HG02870 (cell line): ENCODE results near the gene DGKI.

ENCODE experiments used
- ATAC-seq: cut with Tn5 transposase; IDR thresholded peaks from one replicate; pipeline ENCODE4 v1.9.1; 2021; ENCODE audit warnings: mild to moderate bottlenecking, moderate library complexity; ENCODE audit not compliant: unreplicated experiment

DGKI gene

DNA sequence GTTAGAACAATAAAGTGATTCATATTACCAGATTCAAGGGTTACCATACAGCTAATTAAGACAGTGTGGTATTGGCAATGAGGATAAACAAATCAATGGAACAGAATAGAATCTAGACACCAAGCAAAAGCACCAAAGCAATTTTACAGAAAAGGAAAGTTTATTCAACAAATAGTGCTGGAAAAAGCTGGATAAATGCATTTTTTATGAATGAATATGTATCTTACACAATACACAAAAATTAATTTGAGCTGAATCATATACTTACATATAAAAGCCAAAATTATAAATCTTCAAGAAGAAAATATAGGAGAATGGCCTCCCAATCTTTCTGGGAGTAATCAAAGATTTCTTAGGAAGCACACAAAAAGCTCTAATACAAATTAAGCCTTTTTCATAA lies 282.8 kb downstream of the DGKI start:
- ATAC-seq: no peak

DNA sequence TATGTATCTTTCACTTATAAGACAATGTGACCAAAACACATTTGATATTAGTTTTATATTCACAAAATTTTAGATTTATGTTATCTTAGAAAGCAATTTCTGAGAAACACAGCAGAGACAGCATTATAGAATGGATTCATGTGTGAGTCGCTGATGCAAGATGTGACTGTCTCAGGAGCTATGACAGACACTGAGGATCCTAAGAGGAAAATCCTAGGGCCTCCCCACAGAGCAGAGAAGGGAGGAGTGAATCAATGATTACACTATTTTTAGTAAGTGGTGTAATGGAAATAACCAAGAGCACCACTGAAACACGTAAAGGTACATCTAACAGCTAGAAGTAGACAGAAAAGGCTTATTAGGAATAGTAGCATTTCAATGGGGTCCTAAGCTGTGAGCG lies 299.3 kb downstream of the DGKI start:
- no peak for ATAC-seq

DNA sequence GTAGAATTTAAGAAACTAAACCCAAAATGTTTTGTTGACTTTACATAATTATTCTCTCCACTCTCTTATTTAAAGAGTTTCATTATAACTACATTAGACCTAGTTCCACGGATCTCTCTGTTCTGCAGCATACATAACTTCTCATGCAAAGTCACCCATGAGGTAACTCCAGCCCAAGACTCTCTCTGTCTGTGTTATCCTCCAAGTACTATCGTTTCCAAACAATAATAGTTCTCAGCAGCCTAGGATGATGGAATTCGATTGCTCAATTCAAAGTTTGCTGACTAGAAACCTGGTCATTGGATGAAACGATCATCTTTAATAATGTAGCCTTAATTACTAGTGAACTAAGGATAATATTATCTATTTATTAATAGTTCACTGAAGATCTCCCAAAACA lies 300.1 kb downstream of the DGKI start:
- ATAC-seq: no peak

GRCh38 chr7:137546009-137546408 lies 300.8 kb downstream of the DGKI start:
- ATAC-seq: no peak

DNA sequence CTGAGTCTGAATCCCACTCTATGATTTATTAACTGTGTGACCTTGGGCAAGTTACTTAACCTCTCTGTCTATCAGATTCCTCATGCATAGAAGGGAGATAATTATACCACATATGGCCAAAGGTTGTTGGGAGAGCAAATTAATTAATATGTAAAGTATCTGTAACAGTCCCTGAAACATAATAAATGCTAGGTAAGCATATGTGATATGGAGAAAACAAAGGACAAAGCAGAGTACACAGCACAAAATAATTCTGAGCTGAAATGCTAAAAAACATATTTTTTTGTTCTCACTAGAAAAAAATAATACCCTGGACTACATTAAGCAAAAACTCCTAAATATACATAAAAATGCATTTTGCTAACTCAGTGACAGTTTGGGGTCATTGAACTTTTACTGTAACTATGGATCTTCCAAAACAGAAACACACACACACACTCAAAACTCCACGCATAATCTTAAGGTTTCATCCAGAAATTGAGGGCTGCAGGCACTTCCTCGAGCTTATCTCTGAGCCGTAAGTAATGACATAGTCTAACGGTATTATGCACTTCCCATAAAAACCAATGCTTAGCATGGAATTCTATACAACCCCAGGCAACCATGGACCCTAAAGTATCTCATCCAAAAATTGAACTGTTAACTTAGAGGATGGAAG lies 301.6 kb downstream of the DGKI start:
- no peak for ATAC-seq

DNA sequence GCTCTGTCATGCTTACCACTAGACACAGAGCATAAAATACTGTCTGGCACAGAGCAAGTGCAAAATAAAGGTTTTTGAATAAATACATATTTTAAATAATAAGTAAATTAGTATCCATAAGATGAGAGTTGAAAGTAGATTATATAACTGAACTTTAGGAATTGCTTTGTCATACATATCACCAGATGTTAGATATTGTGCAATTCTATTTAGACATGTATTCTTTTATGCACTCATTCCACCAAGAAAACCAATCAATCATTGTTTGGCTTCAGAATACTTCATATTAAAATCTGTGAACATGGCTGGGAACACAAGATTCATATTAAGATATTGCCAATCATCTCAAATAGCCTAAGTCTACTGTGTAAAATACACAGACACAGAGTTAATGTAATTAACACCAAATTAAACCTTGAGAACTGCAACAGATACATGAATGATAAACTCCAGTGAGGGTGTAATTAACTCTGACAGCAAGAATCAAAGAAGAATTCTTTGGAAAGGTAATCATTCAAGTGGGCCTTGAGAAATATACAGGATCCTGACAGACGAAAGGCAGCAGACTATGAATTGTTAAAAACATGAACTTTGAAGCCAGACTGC lies 302.2 kb downstream of the DGKI start:
- ATAC-seq: no peak

DNA sequence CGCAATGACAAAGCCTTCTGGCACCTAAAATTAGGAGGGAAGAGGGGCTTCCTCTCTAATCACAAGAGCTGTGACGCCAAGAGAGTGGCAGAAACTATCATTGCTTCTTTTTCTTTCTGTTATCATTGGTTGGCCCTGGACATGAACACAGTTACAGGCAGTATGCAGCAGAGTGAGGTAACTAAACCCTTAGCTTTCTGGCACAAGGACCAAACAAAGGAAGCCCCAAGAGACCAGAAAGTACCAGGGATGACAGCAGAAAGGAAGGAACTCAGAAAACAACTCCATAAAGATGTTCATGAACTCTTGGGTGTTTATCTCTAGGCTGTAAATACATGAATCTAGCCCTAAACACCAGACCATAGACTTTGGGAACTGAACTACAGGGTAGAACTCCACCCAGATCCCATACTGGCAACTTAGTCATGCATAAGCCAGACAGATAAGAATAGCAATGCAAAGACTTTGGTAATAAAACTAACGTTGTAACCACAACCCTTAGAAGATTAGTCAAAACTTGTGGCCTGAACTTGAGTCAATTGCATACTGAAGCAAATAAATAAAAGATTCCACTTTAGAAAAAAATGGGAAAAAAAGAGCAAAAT lies 307.6 kb downstream of the DGKI start:
- peak; percentile 51 for ATAC-seq

GRCh38 chr7:137538361-137538762 lies 308.4 kb downstream of the DGKI start:
- ATAC-seq: no peak

GRCh38 chr7:137535579-137535978 lies 311.2 kb downstream of the DGKI start:
- no peak for ATAC-seq

DNA sequence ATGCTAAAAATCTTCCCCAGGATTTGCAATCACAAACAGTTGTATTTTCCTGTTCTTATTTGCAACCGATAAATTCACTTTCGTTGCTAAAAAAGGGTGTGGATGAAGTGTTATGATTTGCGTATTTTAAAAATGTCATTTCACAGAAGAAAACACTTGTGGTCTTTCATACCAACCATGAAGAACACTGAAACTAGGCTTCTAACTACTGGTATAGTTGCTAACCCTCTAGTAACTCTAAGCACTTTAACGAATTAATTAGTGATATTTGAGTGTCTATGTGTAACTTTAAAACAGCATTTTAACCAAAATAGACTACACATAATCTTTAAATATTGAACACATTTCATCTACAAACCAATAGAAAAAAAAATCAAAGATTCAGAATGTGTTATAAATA lies 315.1 kb downstream of the DGKI start:
- ATAC-seq: no peak

GRCh38 chr7:137527634-137528033 lies 319.1 kb downstream of the DGKI start:
- ATAC-seq: no peak

DNA sequence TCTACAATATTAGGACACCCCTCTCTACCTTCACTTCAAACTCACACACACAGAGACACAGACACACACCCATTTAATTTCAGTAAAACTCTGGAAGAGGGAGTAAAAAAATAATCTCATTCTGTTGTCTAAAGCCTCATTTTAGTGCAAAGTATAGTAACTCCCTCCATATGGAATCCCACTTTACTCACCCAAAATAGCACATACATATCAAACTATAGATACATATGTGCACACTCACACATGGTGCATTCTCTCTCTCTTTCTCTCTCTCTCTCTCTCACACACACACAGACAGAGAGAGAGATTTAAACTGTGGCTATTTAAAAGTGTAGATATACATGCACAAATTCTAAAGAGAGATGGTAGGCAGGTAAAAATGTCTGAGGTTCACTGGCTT lies 323.6 kb downstream of the DGKI start:
- ATAC-seq: no peak

GRCh38 chr7:137521451-137521850 lies 325.3 kb downstream of the DGKI start:
- ATAC-seq: no peak

- no peak for ATAC-seq
These were observed 326.8 kb downstream of the DGKI start for GRCh38 chr7:137519947-137520346.

DNA sequence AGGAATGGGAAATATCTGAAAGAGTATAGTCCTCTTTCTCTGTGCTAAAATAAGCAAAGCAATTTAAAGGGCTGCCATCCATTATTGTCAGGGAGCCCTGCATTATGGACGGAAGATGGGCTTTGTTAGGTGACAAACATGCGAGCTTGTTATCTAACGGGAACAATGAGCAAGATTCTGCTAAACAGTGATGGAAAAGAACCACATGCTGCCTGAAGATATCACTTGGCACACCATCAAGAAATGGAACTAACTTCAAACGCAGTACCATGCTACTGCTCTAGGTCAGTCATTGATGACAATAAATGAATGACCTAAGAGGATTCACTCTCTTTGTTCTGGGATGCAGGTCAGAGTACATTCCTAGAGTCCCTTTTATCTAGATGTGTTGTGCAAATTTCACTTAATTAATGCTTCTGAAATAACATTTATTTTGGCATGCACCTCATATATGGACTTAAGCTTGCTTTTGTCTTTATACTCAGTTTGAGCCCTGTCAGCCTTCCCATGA lies 327.5 kb downstream of the DGKI start:
- no peak for ATAC-seq

GRCh38 chr7:137513091-137513490 lies 333.7 kb downstream of the DGKI start:
- ATAC-seq: no peak

- no peak for ATAC-seq
These were observed 339.7 kb downstream of the DGKI start for GRCh38 chr7:137507096-137507495.

GRCh38 chr7:137506031-137506430 lies 340.7 kb downstream of the DGKI start:
- ATAC-seq: no peak

GRCh38 chr7:137501562-137501961 lies 345.2 kb downstream of the DGKI start:
- no peak for ATAC-seq

DNA sequence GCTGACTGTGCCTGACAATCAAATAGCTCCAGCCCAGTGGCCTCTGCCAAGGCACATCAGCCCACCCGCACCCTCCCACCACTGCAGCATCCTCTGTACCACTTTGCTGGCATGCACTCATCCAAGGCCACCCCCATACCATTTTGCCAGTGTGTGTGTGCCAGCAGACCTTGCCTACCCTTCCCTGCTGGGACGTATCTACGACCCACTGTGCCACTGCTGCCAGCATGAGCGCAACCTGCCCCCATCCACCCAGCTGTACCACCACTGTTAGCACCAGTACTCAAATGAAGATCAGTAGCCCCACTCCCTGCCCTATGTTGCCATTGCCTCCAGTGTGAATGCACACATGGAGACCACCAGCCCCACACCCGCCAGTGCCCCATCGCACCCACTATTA lies 353.9 kb downstream of the DGKI start:
- no peak for ATAC-seq

GRCh38 chr7:137489880-137490279 lies 356.9 kb downstream of the DGKI start:
- no peak for ATAC-seq

DNA sequence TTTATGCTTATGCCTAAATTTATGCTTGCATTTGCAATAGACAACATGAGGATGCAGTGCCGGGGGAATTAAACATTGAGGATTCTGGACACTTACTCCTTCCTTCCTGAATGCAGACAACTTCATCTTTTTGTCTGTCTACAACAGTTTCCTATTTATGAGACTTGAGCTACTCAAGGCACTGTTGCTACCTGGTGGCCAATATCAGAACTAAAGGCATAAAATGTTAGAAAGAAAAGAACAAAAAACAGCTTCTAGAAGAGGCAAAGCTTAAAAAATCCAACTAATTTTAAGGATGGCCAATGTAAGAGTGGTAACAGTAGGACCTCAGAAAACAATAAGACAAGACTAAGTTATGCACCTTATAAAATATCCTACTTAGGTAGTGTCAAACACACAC lies 358.7 kb downstream of the DGKI start:
- no peak for ATAC-seq
